GM18511 (cell line): ENCODE measurements around the gene CKS1B.

Experiments
- ATAC-seq: cut with Tn5 transposase; IDR thresholded peaks from one replicate; pipeline ENCODE4 v1.9.1; 2021; ENCODE audit warnings: mild to moderate bottlenecking, moderate library complexity; ENCODE audit not compliant: unreplicated experiment

Gene CKS1B

GRCh38 chr1:155000411-155000725, 25.9 kb downstream of the CKS1B start:
- ATAC-seq = no peak

- peak; percentile 44 for ATAC-seq
These were observed 26.4 kb downstream of the CKS1B start for GRCh38 chr1:155000726-155001424.

- no peak for ATAC-seq
These were observed 26.9 kb downstream of the CKS1B start for GRCh38 chr1:155001425-155001674.

GRCh38 chr1:155001675-155002463, 27.4 kb downstream of the CKS1B start:
- ATAC-seq = peak; percentile 51

GRCh38 chr1:155002464-155003226, 28.2 kb downstream of the CKS1B start, which contains the start of gene ZBTB7B:
TSS of gene ZBTB7B (plus strand) at chr1:155002802. CDS start at chr1:155014661, 11,859 bp downstream.
- ATAC-seq = no peak

- no peak for ATAC-seq
These were observed 28.8 kb downstream of the CKS1B start for GRCh38 chr1:155003227-155003765.

GRCh38 chr1:155003766-155004351, 29.4 kb downstream of the CKS1B start:
- ATAC-seq = no peak

- ATAC-seq = no peak
These were observed 30.0 kb downstream of the CKS1B start for GRCh38 chr1:155004352-155005075.

- ATAC-seq = no peak
These were observed 30.9 kb downstream of the CKS1B start for GRCh38 chr1:155005076-155006011.

- no peak for ATAC-seq
These were observed 32.2 kb downstream of the CKS1B start for GRCh38 chr1:155006601-155007101.

- no peak for ATAC-seq
These were observed 32.9 kb downstream of the CKS1B start for GRCh38 chr1:155007251-155007828.

- ATAC-seq = no peak
These were observed 33.8 kb downstream of the CKS1B start for GRCh38 chr1:155008015-155008941.

GRCh38 chr1:155009221-155009711, 34.8 kb downstream of the CKS1B start:
- ATAC-seq = no peak

GRCh38 chr1:155009742-155010141, 35.3 kb downstream of the CKS1B start:
- ATAC-seq = no peak

GRCh38 chr1:155010211-155010918, 35.9 kb downstream of the CKS1B start:
- ATAC-seq = no peak

- ATAC-seq = no peak
These were observed 36.5 kb downstream of the CKS1B start for GRCh38 chr1:155011004-155011416.

GRCh38 chr1:155011437-155012025, 37.0 kb downstream of the CKS1B start:
- ATAC-seq = no peak
